Pancreas (tissue), 10 donors: ENCODE measurements around the gene TBCK. TPM values are rescaled to one million over a fixed set of nuclear protein-coding genes. Genes with fewer than 3 reads are reported as not detected.

ENCODE experiments used
- ATAC-seq, 4 donors: fragments of 200-7000 bp; cut with Tn5 transposase; one replicate each; pipeline versions ENCODE4 v1.8.0 to v1.9.1; 2020; ENCODE audit warnings: mild to moderate bottlenecking in 4 of 4, moderate library complexity in 4 of 4
- DNase-seq, 6 donors: peaks; one replicate each; pipeline ENCODE4 v3.0.0-alpha.2; 2020
- FAIRE-seq: peaks from 2 replicates; lab custom pipeline; 2012; peaks lifted over from hg19 to GRCh38; lab: Jason Lieb, UNC
- H3K27ac ChIP-seq, 4 donors: fragments of 200-600 bp; sonication (generic); 1 replicate in 3 of 4; 2 replicates in 1 of 4; pipeline versions ENCODE4 v1.5.0 to v1.8.0; 2020
- H3K27me3 ChIP-seq, 4 donors: fragments of 200-600 bp; one replicate each; pipeline ENCODE4 v1.8.0; 2021
- H3K36me3 ChIP-seq, 3 donors: fragments of 200-600 bp; sonication (generic) in 1 of 3; one replicate each; pipeline versions ENCODE4 v1.5.0 to v1.8.0; 2020 to 2021
- H3K4me1 ChIP-seq, 3 donors: fragments of 200-600 bp; one replicate each; pipeline ENCODE4 v1.8.0; 2021
- H3K4me3 ChIP-seq, 4 donors: fragments of 200-600 bp; sonication (generic) in 2 of 4; one replicate each; pipeline versions ENCODE4 v1.5.0 to v1.8.0; 2020 to 2021
- H3K9me3 ChIP-seq, 4 donors: fragments of 200-600 bp; one replicate each; pipeline ENCODE4 v1.8.0; 2021
- CTCF ChIP-seq, 4 donors: fragments of 200-600 bp; sonication (generic) in 3 of 4; IDR thresholded peaks; one replicate each; pipeline versions ENCODE4 v1.5.0 to v1.8.0; 2021; ENCODE audit warnings: antibody characterized with exemption in 4 of 4
- WGBS, 2 donors: extraction: QIAGEN DNeasy Blood & Tissue Kit; methylation state at CpG; one replicate each; pipeline ENCODE4 v1.1.7; 2013; 5-methylcytosine and 5-hydroxymethylcytosine counted together
- intact Hi-C, 3 donors: fragments of 100-400 bp; cut with DNase I; formaldehyde crosslinking; loops; one replicate each; pipeline versions ENCODE4 v1.11.1 to v1.14.2; 2022
- polyA plus RNA-seq, 2 donors: library from polyadenylated mRNA; stranded (reverse); fragments of 200-250 nt; gene quantifications; one replicate each; pipeline ENCODE4 v1.2.3, GENCODE V29; 2013
- total RNA-seq, 6 donors: library from RNA; stranded (reverse); fragmentation: NEBNext Ultra II Directional in 4 of 6; extraction: Animal tissue kit (Norgen Biotek cat#: 25700) in 4 of 6; gene quantifications; one replicate each; pipeline versions ENCODE4 v1.2.1 to v1.2.4, GENCODE V29; 2021 to 2023
- donor health status: healthy with polysubstance abuse.
- donor health status: DM: no; HTN: no; CAD: no; lungs with moderate emphysema.
- donor health status: DM: no; HTN: no; CAD: no.
- donor health status: control.
- donor health status: control.
- donor health status: Bipolar disorder and iron deficiency.
- donor health status: DM: yes; HTN: yes; CAD: no.
- donor health status: DM: no; HTN: no; CAD: no.
- donor health status: DM: no; HTN: no; CAD: no.
- donor health status: DM: yes; HTN: yes; CAD: no.

Gene TBCK
- total and polyA plus RNA-seq, 8 donors = 5.3 to 35.1 (median 12.5) TPM

GRCh38 chr4:106266201-106266600, 49.8 kb downstream of the TBCK start:
- no peaks in the 10 kb centered on the region for H3K27me3 ChIP-seq
- intact Hi-C loops = no loop called here
- no peaks in the 10 kb centered on the region for H3K9me3 ChIP-seq
- peak in 1 of 4 donors; percentile 11 for TF ChIP-seq CTCF (IDR thresholded peaks at IDR 0.05)
- H3K4me3 ChIP-seq = no peak overlapping the region
- H3K27ac ChIP-seq = no peak overlapping the region
- DNase-seq (no peak), FAIRE-seq (peak; percentile 37), ATAC-seq (peak in 3 of 4 donors; percentile 28 to 63 (median 41))
- peaks cover 0 to 11% (median 8%) of the 10 kb centered on the region in 3 donors for H3K4me1 ChIP-seq
- H3K36me3 ChIP-seq = no peaks in the 10 kb centered on the region

- no peak overlapping the region for H3K4me3 ChIP-seq
- FAIRE-seq (peak; percentile 39), ATAC-seq (peak in 3 of 4 donors; percentile 64 to 80 (median 72)), DNase-seq (no peak)
- intact Hi-C loops = no loop called here
- H3K9me3 ChIP-seq = no peaks in the 10 kb centered on the region
- peaks cover 0 to 11% (median 8%) of the 10 kb centered on the region in 3 donors for H3K4me1 ChIP-seq
- H3K36me3 ChIP-seq = no peaks in the 10 kb centered on the region
- TF ChIP-seq CTCF (IDR thresholded peaks at IDR 0.05) = no peak
- no peaks in the 10 kb centered on the region for H3K27me3 ChIP-seq
- 27 to 32% methylated on average over 4 of the region's 4 CpGs for WGBS, 2 donors
- no peak overlapping the region for H3K27ac ChIP-seq
Observed at GRCh38 chr4:106264331-106264728, 51.7 kb downstream of the TBCK start.

GRCh38 chr4:106263594-106264330, 52.2 kb downstream of the TBCK start:
- TF ChIP-seq CTCF (IDR thresholded peaks at IDR 0.05) = no peak
- Histone ChIP-seq H3K27ac (no peak overlapping the region), H3K36me3 (no peaks in the 10 kb centered on the region), H3K27me3 (no peaks in the 10 kb centered on the region), H3K4me1 (peaks cover 0 to 11% (median 8%) of the 10 kb centered on the region in 3 donors), H3K9me3 (no peaks in the 10 kb centered on the region), H3K4me3 (no peak overlapping the region)
- intact Hi-C loops = no loop called here
- WGBS, 2 donors = 89 to 93% methylated on average over 2 of the region's 2 CpGs
- DNase-seq (no peak), ATAC-seq (no peak), FAIRE-seq (no peak)

GRCh38 chr4:106261980-106262379, 54.0 kb downstream of the TBCK start:
- ATAC-seq = no peak
- intact Hi-C loops = no loop called here
- H3K27ac ChIP-seq = no peak overlapping the region
- no peaks in the 10 kb centered on the region for H3K27me3 ChIP-seq
- FAIRE-seq = no peak
- TF ChIP-seq CTCF (IDR thresholded peaks at IDR 0.05) = no peak
- H3K4me1 ChIP-seq = peaks cover 0 to 14% (median 8%) of the 10 kb centered on the region in 3 donors
- H3K36me3 ChIP-seq = no peaks in the 10 kb centered on the region
- no peaks in the 10 kb centered on the region for H3K9me3 ChIP-seq
- WGBS, 2 donors = 65 to 67% methylated on average over 2 of the region's 2 CpGs
- DNase-seq = no peak
- no peak overlapping the region for H3K4me3 ChIP-seq
